Neural cell (in vitro differentiated cells): Measurements from ENCODE around the gene SYCP1. TPM values are rescaled to one million over a fixed set of nuclear protein-coding genes. Genes with fewer than 3 reads are reported as not detected.

Experiments
- H2AFZ ChIP-seq: fragments of 200-600, 300-800 bp; sonication (generic), shearing (Covaris generic); 2 replicates; pipeline ENCODE4 v1.6.0; 2014; ENCODE audit warnings: low read depth, mild to moderate bottlenecking, antibody characterized with exemption, low read length, moderate library complexity
- H3F3A ChIP-seq: fragments of 200-600 bp; shearing (Covaris generic); 2 replicates; pipeline ENCODE4 v1.6.1; 2016; ENCODE audit warnings: mild to moderate bottlenecking, moderate library complexity, mixed read lengths, antibody characterized with exemption, low read length; ENCODE audit not compliant: insufficient read depth, poor library complexity, severe bottlenecking
- H3K27ac ChIP-seq: fragments of 200-600, 300-800 bp; sonication (generic), shearing (Covaris generic); 2 replicates; pipeline ENCODE4 v1.5.1; 2014; ENCODE audit warnings: mild to moderate bottlenecking, low read length, moderate library complexity
- H3K27me3 ChIP-seq: fragments of 300-800, 200-600 bp; sonication (generic), shearing (Covaris generic); 2 replicates; pipeline ENCODE4 v1.6.0; 2014; ENCODE audit warnings: mild to moderate bottlenecking, low read depth, low read length, moderate library complexity; ENCODE audit not compliant: insufficient read depth
- H3K36me3 ChIP-seq: fragments of 300-800, 200-600 bp; sonication (generic), shearing (Covaris generic); 2 replicates; pipeline ENCODE4 v1.5.1; 2014; ENCODE audit warnings: mild to moderate bottlenecking, antibody characterized with exemption, low read length, moderate library complexity; ENCODE audit not compliant: insufficient read depth
- H3K4me2 ChIP-seq: fragments of 300-800, 200-600 bp; sonication (generic), shearing (Covaris generic); 2 replicates; pipeline ENCODE4 v1.6.0; 2014; ENCODE audit warnings: mild to moderate bottlenecking, low read length
- H3K4me3 ChIP-seq: fragments of 300-800, 200-600 bp; sonication (generic), shearing (Covaris generic); 2 replicates; pipeline ENCODE4 v1.5.1; 2014; ENCODE audit warnings: mild to moderate bottlenecking, low read length, moderate library complexity
- H3K79me2 ChIP-seq: fragments of 200-600 bp; shearing (Covaris generic); replicated peaks from 2 replicates; pipeline ENCODE4 v1.6.0; 2014; ENCODE audit warnings: mild to moderate bottlenecking, low read length, moderate library complexity; ENCODE audit not compliant: insufficient read depth
- H3K9ac ChIP-seq: fragments of 300-800, 200-600 bp; sonication (generic), shearing (Covaris generic); 2 replicates; pipeline ENCODE4 v1.6.1; 2016; ENCODE audit warnings: mild to moderate bottlenecking, low read length, mixed read lengths
- H3K9me2 ChIP-seq: fragments of 200-600 bp; shearing (Covaris generic); 2 replicates; pipeline ENCODE4 v1.6.1; 2016; ENCODE audit warnings: mild to moderate bottlenecking, low read length, mixed read lengths; ENCODE audit not compliant: insufficient read depth
- H3K9me3 ChIP-seq: fragments of 200-600, 300-800 bp; sonication (generic), shearing (Covaris generic); 2 replicates; pipeline ENCODE4 v1.6.1; 2016; ENCODE audit warnings: mild to moderate bottlenecking, mixed run types, low read length, moderate library complexity, mixed read lengths
- H4K20me1 ChIP-seq: fragments of 200-600 bp; shearing (Covaris generic); 2 replicates; pipeline ENCODE4 v1.6.1; 2016; ENCODE audit warnings: mild to moderate bottlenecking, mixed run types; ENCODE audit not compliant: insufficient read depth
- EP300 ChIP-seq: fragments of 450-650 bp; conservative IDR thresholded peaks from 2 replicates; pipeline ENCODE4 v1.6.1; 2014; ENCODE audit warnings: antibody characterized with exemption, mild to moderate bottlenecking, moderate library complexity; ENCODE audit not compliant: poor library complexity, severe bottlenecking
- EZH2 ChIP-seq: fragments of 200-600, 300-800 bp; shearing (Covaris generic), sonication (generic); IDR thresholded peaks from 2 replicates; pipeline ENCODE4 v1.6.1; 2014; ENCODE audit warnings: antibody characterized with exemption, low read length, borderline replicate concordance, mild to moderate bottlenecking; ENCODE audit not compliant: insufficient read depth, poor library complexity, severe bottlenecking
- MXI1 ChIP-seq: fragments of 450-650 bp; conservative IDR thresholded peaks from 2 replicates; pipeline ENCODE4 v1.6.1; 2014; ENCODE audit warnings: antibody characterized with exemption, mild to moderate bottlenecking; ENCODE audit not compliant: poor library complexity, severe bottlenecking
- POLR2AphosphoS5 ChIP-seq: IDR thresholded peaks from 2 replicates; pipeline ENCODE4 v1.6.1; 2012
- RAD21 ChIP-seq: fragments of 450-650 bp; conservative IDR thresholded peaks from 2 replicates; pipeline ENCODE4 v1.6.1; 2014; ENCODE audit warnings: antibody characterized with exemption, mild to moderate bottlenecking, moderate library complexity
- SMC3 ChIP-seq: fragments of 450-650 bp; conservative IDR thresholded peaks from 2 replicates; pipeline ENCODE4 v1.6.1; 2014; ENCODE audit warnings: antibody characterized with exemption, mild to moderate bottlenecking, moderate library complexity; ENCODE audit not compliant: poor library complexity
- TAF1 ChIP-seq: IDR thresholded peaks from 2 replicates; pipeline ENCODE4 v1.6.1; 2012; ENCODE audit warnings: low read depth
- polyA plus RNA-seq: library from polyadenylated mRNA; depleted of rRNA; stranded (reverse); fragments of >200 nt; gene quantifications from 2 replicates; pipeline ENCODE4 v1.2.3, GENCODE V29; 2014
- TF ChIP-seq, protein P1 (sequence below): fragments of 450-650 bp; IDR thresholded peaks from 2 replicates; pipeline ENCODE4 v1.5.1; 2014; ENCODE audit warnings: antibody characterized with exemption, mild to moderate bottlenecking, moderate library complexity; ENCODE audit not compliant: poor library complexity, severe bottlenecking
- TF ChIP-seq, protein P2 (sequence below): IDR thresholded peaks from 2 replicates; pipeline ENCODE4 v1.6.1; 2012; ENCODE audit warnings: borderline replicate concordance

Gene SYCP1
- polyA plus RNA-seq, 1 donor from 2014 or later, result not detected

DNA sequence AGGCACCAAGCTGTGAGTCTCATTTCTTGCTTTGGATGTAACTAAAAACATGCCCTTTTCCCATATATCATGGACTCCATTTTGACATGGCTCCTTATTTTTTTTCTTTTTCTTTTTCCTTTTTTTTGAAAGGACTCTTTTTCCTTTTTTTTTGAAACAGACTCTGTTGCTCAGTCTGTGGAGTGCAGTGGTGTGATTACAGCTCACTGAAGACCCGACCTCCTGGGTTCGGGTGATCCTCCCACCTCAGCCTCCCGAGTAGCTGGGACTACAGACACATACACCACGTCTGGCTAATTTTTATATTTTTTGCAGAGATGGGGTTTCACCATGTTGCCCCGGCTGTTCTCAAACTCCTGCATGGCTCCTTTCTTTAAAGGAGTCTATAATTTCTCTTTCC, 10.4 kb upstream of the SYCP1 start:
- Histone ChIP-seq H3K9me2 (no peaks in the 10 kb centered on the region), H3K4me3 (no peak overlapping the region), H3K9me3 (no peaks in the 10 kb centered on the region), H3K27me3 (no peaks in the 10 kb centered on the region), H3K9ac (no peak overlapping the region), H3K4me2 (no peak overlapping the region), H2AFZ (no peak overlapping the region), H3K79me2 (no peaks in the 10 kb centered on the region), H3K27ac (no peak overlapping the region), H3F3A (no peaks in the 10 kb centered on the region), H3K36me3 (no peaks in the 10 kb centered on the region), H4K20me1 (no peaks in the 10 kb centered on the region)
- TF ChIP-seq, protein P1, sequence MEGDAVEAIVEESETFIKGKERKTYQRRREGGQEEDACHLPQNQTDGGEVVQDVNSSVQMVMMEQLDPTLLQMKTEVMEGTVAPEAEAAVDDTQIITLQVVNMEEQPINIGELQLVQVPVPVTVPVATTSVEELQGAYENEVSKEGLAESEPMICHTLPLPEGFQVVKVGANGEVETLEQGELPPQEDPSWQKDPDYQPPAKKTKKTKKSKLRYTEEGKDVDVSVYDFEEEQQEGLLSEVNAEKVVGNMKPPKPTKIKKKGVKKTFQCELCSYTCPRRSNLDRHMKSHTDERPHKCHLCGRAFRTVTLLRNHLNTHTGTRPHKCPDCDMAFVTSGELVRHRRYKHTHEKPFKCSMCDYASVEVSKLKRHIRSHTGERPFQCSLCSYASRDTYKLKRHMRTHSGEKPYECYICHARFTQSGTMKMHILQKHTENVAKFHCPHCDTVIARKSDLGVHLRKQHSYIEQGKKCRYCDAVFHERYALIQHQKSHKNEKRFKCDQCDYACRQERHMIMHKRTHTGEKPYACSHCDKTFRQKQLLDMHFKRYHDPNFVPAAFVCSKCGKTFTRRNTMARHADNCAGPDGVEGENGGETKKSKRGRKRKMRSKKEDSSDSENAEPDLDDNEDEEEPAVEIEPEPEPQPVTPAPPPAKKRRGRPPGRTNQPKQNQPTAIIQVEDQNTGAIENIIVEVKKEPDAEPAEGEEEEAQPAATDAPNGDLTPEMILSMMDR, result no peak
- TF ChIP-seq MXI1 (no peak), POLR2AphosphoS5 (no peak), TAF1 (no peak), EP300 (no peak), SMC3 (no peak), EZH2 (no peak), RAD21 (no peak)
- TF ChIP-seq, protein P2, sequence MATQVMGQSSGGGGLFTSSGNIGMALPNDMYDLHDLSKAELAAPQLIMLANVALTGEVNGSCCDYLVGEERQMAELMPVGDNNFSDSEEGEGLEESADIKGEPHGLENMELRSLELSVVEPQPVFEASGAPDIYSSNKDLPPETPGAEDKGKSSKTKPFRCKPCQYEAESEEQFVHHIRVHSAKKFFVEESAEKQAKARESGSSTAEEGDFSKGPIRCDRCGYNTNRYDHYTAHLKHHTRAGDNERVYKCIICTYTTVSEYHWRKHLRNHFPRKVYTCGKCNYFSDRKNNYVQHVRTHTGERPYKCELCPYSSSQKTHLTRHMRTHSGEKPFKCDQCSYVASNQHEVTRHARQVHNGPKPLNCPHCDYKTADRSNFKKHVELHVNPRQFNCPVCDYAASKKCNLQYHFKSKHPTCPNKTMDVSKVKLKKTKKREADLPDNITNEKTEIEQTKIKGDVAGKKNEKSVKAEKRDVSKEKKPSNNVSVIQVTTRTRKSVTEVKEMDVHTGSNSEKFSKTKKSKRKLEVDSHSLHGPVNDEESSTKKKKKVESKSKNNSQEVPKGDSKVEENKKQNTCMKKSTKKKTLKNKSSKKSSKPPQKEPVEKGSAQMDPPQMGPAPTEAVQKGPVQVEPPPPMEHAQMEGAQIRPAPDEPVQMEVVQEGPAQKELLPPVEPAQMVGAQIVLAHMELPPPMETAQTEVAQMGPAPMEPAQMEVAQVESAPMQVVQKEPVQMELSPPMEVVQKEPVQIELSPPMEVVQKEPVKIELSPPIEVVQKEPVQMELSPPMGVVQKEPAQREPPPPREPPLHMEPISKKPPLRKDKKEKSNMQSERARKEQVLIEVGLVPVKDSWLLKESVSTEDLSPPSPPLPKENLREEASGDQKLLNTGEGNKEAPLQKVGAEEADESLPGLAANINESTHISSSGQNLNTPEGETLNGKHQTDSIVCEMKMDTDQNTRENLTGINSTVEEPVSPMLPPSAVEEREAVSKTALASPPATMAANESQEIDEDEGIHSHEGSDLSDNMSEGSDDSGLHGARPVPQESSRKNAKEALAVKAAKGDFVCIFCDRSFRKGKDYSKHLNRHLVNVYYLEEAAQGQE, result no peak

DNA sequence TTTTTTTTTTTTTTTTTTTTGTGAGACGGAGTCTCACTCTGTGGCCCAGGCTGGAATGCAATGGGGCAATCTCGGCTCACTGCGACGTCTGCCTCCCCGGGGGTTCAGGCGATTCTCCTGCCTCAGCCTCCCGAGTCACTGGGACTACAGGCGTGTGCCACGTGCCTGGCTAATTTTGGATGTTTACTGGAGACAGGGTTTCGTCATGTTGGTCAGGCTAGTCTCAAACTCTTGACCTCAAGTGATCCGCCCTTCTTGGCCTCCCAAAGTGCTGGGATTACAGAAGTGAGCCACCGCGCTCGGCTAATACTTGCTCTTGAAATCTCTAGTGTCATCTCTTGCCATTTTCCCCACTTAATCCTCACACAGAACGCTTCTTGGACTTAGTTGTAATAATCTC, 1.1 kb upstream of the SYCP1 start:
- Histone ChIP-seq H3K4me2 (no peak overlapping the region), H4K20me1 (no peaks in the 10 kb centered on the region), H3K9me2 (no peaks in the 10 kb centered on the region), H3K79me2 (no peaks in the 10 kb centered on the region), H3K27ac (no peak overlapping the region), H3K9me3 (no peaks in the 10 kb centered on the region), H2AFZ (no peak overlapping the region), H3K36me3 (no peaks in the 10 kb centered on the region), H3K27me3 (no peaks in the 10 kb centered on the region), H3K4me3 (no peak overlapping the region), H3K9ac (no peak overlapping the region), H3F3A (no peaks in the 10 kb centered on the region)
- TF ChIP-seq SMC3, result no peak
- no peak for TF ChIP-seq RAD21
- no peak for TF ChIP-seq EZH2
- TF ChIP-seq, protein P2, result no peak
- TF ChIP-seq POLR2AphosphoS5, result no peak
- no peak for TF ChIP-seq TAF1
